Fibroblast of mammary gland (primary cell): ENCODE measurements around the gene RNASE1.
"Not testable (repeated sequence)": the region's sequence is repeated elsewhere in the genome, so short reads cannot be mapped to it uniquely, and the experiment has no call there.

Experiments
- DNase-seq: peaks from one replicate; pipeline ENCODE4 v3.0.0-alpha.2; 2010; ENCODE audit warnings: low read depth
- H3K4me3 ChIP-seq: 2 replicates; pipeline ENCODE4 v1.5.1; 2011; ENCODE audit warnings: low read depth, mild to moderate bottlenecking, low read length, moderate library complexity; ENCODE audit not compliant: control insufficient read depth
- TF ChIP-seq, protein P1 (sequence below): conservative IDR thresholded peaks from 2 replicates; pipeline ENCODE4 v1.5.1; 2011; ENCODE audit warnings: low read depth, low read length, inconsistent platforms; ENCODE audit not compliant: control insufficient read depth, insufficient read depth

The RNASE1 gene

DNA sequence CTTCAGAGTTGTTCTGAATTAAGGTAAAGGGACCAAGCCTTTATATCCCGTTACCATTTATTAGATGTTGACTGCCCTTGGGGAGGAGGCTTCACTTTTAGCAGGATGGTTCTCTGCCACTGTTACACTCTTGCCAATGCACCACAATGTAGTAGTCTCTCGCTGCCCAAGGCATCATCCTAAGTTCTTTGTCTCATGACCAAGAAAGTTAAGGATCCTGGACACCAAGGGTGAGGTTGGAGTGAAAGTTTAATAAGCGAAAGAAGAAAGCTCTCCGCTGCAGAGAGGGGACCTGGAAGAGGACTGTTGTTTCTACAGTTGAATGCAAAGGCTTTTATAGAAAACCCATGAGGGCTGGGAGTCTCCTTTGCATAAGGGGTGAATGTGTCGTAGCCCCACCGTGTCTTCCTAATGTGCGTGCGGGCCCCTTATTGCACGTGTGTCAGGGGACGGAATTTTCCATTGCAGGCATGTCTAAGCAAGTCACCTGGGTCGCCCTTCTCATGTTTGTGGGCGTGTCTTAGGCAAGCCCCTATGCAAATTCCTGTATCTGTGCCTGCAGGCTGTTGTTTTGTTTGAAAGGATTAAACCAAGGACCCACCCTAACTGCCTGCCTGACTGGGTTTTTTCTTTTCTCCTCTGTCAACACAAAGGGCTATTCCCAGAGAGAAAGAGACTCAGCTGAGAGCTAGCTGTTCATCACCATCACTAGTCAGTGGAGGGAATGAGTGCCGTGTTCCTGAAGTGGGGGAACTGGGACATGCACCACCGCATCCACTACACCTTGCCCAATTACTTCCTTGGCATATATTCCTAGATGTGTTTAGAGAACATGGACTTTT is 17.6 kb upstream of the RNASE1 start:
- no peak for DNase-seq
- no peak overlapping the region for H3K4me3 ChIP-seq
- TF ChIP-seq, protein P1, sequence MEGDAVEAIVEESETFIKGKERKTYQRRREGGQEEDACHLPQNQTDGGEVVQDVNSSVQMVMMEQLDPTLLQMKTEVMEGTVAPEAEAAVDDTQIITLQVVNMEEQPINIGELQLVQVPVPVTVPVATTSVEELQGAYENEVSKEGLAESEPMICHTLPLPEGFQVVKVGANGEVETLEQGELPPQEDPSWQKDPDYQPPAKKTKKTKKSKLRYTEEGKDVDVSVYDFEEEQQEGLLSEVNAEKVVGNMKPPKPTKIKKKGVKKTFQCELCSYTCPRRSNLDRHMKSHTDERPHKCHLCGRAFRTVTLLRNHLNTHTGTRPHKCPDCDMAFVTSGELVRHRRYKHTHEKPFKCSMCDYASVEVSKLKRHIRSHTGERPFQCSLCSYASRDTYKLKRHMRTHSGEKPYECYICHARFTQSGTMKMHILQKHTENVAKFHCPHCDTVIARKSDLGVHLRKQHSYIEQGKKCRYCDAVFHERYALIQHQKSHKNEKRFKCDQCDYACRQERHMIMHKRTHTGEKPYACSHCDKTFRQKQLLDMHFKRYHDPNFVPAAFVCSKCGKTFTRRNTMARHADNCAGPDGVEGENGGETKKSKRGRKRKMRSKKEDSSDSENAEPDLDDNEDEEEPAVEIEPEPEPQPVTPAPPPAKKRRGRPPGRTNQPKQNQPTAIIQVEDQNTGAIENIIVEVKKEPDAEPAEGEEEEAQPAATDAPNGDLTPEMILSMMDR: no peak

DNA sequence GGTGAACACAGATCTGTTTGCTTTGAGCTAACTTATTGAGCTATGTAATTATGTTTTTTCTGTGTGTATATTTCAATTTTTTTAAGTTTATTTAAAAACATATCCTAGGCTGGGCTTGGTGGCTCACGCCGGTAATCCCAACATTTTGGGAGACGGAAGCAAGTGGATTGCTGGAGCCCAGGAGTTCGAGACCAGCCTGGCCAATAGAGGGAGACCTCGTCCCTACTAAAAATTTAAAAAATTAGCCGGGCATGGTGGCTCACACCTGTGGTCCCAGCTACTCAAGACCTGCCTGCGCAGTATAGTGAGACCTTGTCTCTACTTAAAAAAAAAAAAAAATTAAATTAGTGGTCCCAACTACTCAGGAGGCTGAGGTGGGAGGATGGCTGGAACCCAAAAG is 16.2 kb upstream of the RNASE1 start:
- TF ChIP-seq, protein P1: no peak
- no peak overlapping the region for H3K4me3 ChIP-seq
- DNase-seq: no peak

DNA sequence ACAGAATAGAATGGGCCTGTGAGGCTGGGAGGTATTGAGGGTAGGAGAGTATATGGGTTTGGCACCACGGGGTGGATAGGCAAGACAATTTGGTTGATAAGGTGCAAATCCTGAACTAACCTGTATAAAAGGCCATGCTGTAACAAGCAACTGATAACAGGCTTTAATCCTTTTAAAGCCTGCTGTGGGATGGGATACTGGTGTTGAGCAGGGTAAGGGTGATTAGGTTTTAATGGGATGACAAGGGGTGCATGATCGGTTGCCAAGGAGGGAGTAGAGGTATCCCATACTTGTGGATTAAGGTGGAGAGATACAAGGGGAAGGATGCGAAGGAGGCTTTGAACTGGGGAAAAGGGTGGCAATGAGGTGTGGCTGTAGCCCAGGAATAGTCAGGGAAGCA is 13.3 kb upstream of the RNASE1 start:
- DNase-seq, H3K4me3 ChIP-seq: not testable (repeated sequence)

DNA sequence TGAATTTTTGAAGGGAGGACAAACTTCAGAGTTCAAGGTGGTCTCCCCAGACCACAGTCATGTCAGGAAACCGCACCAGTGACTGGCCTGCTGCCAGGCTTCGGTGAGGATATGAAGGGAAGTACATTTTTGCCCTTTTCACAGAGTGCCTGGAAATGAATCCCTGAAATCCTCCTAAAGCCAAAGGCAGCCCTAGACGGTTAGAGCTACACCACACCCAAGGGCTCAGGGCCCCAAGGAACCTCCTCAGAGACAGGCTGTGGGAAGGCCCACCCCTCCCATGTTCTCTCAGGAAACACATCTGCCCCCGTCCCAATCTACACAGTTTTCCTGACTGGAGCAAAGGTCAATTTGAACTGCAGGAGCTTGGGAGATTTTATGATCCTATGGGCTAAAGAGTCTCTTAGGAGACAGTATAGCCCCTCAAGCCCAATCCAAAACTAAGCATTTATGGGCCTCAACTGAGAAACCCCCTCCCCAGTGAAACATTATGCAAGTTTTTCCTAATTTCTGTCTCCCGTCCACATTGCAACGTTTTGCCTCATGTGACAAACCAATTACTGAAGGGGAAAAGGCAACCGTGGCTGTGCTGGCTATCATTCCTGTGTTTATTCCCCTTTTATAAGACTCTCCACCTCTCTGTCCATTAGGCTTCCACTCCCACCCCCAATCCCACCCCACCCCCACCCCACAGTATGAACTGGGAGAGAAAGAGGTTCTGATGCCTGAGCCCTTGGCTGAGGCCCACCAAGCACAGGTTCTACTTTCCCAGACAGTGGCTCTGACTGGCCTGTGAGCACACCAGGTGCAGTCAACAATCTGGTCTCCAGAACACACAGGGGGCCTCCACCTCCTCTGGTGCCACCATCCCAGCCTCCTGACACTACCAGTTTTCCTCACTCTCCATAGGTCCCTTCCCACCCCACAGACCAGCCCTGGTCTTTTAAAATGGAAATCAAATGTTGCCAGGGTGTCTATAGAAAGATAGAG is 9.6 kb upstream of the RNASE1 start:
- no peak overlapping the region for H3K4me3 ChIP-seq
- TF ChIP-seq, protein P1: no peak
- DNase-seq: no peak

DNA sequence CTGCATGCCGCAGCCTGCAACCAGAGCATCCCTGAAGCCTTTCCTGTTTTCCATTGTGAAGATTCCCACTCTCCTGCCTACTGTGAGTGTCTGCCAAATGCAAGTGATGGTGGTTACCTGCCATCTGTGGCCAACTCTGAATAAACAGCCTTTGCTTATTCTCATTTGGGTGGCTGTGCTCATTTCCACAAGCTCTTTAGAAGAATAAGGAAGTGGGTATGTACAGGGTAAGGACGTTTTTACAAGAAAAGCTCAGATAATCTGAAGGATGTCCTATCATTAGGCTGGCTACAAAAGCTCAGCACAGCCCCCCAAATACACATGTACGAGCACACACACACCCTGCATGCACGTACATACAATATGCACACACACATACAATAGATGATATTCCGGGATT is 7.3 kb upstream of the RNASE1 start:
- TF ChIP-seq, protein P1: no peak
- DNase-seq: no peak
- H3K4me3 ChIP-seq: no peak overlapping the region

DNA sequence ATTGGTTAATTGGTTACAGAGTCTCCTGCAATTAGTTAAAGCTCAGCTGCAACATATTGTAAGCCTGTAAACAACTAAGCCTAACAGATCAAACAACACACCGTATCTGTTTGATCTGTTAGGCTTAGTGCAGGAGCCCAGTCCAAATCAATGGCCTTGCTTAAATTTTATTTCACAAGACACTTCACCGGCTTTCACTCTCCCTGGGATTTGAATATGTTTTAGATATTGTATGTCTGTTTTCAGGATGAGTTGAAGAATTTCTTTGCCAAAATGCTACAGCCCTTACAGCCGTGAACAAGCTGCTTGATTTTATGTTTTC is 5.5 kb upstream of the RNASE1 start:
- no peak for DNase-seq
- TF ChIP-seq, protein P1: no peak
- H3K4me3 ChIP-seq: no peak overlapping the region
